ENCODE measurements around the gene ZNF135.

- TF ChIP-seq POLR2AphosphoS5 (IDR thresholded peaks at IDR 0.05) = no peak
- TF ChIP-seq CTCF (IDR thresholded peaks at IDR 0.05) = no peak
Measured at GRCh38 chr19:58044391-58044790, 14.7 kb upstream of the ZNF135 start.
